ENCODE results near the gene TTLL11.
A peak's percentile ranks its signal among the peaks of the same experiment; 100 is the strongest.

Gene TTLL11

GRCh38 chr9:122109035-122109813 lies 16.1 kb upstream of the TTLL11 start:
- DNase-seq (ENCODE audit: low read depth in 2 of 2): no peak

- no peak for DNase-seq (ENCODE audit: low read depth in 2 of 2)
These were observed 14.2 kb upstream of the TTLL11 start for GRCh38 chr9:122107291-122107805.

- no peak for DNase-seq (ENCODE audit: low read depth in 2 of 2)
These were observed 13.5 kb upstream of the TTLL11 start for GRCh38 chr9:122106576-122106975.

GRCh38 chr9:122103985-122104384 lies 10.9 kb upstream of the TTLL11 start:
- no peak for DNase-seq (ENCODE audit: low read depth in 2 of 2)

- no peak for DNase-seq (ENCODE audit: low read depth in 2 of 2)
These were observed 9.0 kb upstream of the TTLL11 start for GRCh38 chr9:122102156-122102555.

DNA sequence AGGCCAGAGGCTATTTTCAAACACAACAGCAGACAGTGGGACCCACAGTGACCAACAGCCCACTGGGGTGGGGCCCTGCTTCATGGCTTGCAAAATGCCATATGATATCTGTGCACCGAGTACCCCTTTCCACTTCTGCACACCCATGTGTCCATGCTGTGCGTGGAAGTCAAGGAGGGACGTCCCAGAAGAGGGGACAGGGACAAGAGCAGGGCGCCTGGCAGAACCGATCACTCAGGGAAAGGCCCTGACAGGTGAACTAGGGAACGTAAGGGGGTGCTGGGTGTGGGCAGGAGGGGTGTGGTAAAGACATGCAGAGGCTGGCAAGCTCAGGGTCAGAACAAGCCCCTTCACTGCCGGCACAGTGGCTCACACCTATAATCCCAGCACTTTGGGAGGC lies 7.6 kb upstream of the TTLL11 start:
- no peak for DNase-seq (ENCODE audit: low read depth in 2 of 2)

GRCh38 chr9:122099271-122099869 lies 6.3 kb upstream of the TTLL11 start:
- DNase-seq (ENCODE audit: low read depth in 2 of 2): peak; percentile 45 to 68

DNA sequence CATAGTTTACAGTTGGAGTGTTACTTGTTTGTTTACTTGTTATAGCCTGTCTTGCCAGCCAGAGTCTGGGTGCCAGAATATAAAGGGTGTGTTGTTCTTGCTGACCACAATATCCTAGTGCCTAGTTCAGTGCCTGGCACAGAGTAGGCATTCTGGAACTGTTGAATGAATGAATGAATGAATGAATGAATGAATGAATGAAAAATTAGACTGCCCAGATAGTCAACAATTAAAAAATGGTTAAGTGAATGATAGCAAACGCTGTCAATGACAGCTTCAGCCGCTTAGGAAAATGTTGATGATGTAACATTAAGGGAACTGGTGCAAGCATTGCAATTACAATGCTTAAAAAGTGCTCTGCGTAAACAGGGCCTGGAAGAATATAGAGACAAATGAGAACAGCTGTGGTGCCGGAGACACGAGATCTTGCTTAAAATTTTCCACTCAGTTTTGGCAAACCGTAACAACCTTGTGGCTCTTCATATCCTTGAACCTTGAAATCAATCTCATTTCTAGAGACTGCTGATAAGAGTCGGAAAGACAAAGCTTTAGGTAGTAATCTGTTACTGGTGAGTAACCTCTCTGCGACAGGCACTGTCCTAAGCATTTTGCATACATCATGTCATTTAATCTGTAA lies 4.7 kb upstream of the TTLL11 start:
- DNase-seq (ENCODE audit: low read depth in 2 of 2): no peak

GRCh38 chr9:122096620-122097415 lies 3.7 kb upstream of the TTLL11 start:
- no peak for DNase-seq (ENCODE audit: low read depth in 2 of 2)

DNA sequence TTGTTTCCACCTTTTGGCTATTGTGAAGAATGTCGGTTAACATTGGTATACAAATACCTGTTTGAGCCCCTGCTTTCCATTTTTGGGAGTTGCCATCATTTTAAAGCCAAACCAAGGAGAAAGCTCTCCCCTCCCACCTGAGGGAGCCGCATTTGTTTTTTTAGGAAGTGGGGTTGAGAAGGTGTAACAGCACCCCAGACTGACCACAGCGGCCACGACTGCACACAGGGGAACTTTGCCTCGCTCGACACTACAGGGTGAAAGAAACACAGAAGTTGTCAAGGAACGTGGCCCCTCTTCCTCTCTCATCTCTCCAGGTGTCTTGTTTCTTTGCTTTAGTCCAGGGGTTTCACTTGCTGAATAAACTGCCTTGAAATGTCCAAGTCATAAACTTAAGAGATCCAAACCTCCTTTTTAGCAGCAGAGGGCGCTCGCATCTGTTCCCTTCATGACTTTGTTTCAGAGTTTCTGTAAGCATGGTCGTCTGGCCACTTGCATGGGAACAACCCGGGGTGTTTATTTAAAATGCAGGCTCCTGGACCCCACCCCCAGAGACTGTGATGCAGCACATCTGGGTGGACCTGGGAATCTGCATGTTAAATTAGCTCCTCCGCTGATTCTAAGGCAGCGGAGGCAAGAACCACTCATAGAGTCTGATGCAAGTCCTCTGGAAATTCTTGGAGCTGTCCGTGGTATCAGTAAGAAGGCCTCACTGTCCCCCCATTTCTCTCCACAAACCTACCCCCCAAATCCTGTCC lies 2.1 kb upstream of the TTLL11 start:
- DNase-seq (ENCODE audit: low read depth in 2 of 2): no peak

DNA sequence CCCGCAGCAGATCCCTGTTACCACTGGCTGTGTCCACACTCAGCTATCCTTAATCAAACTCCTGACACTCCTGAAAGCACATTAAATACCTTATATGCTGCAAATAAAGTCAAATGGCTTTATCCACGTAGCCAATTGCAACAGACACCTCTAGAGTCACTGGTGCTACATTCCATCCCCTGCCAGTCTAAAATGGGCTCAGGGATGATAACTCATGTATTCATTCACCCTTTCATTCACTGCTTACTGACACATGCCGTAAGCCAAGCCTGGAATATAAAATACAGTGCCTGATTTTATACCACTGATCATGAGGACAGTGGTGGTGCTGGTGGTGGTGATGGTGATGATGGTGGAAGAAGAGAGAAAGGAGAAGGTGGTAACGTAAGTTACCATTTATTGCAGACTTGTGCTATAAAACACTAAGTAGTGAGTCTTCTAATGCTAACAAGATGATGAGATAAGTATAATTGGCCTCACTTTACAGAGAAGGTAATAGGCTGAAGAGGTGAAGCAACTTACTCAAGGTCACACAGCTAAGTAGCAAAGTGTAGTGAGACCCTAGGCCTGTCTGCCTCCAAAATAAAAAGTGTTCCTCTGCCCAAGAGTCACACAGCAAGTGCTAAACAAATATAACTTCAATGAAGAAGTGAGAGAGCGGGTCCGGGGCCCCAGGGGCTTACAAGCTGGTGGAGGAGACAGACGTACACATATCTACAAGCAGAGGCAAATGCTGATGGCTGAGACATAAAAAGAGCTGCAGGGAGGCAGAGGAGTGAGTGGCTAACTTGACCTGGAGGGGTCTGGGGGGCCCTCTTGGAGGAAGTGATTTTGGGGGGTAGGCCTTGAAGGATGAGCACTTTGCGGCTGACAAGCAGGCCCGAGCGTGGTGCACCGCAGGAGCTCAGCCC lies 1.2 kb downstream of the TTLL11 start:
- no peak for DNase-seq (ENCODE audit: low read depth in 2 of 2)

GRCh38 chr9:122090981-122091380 lies 2.1 kb downstream of the TTLL11 start:
- DNase-seq (ENCODE audit: low read depth in 2 of 2): no peak

- DNase-seq (ENCODE audit: low read depth in 2 of 2): no peak
These were observed 2.7 kb downstream of the TTLL11 start for GRCh38 chr9:122090287-122090883.

GRCh38 chr9:122088880-122089706 lies 4.0 kb downstream of the TTLL11 start:
- DNase-seq (ENCODE audit: low read depth in 2 of 2): no peak

DNA sequence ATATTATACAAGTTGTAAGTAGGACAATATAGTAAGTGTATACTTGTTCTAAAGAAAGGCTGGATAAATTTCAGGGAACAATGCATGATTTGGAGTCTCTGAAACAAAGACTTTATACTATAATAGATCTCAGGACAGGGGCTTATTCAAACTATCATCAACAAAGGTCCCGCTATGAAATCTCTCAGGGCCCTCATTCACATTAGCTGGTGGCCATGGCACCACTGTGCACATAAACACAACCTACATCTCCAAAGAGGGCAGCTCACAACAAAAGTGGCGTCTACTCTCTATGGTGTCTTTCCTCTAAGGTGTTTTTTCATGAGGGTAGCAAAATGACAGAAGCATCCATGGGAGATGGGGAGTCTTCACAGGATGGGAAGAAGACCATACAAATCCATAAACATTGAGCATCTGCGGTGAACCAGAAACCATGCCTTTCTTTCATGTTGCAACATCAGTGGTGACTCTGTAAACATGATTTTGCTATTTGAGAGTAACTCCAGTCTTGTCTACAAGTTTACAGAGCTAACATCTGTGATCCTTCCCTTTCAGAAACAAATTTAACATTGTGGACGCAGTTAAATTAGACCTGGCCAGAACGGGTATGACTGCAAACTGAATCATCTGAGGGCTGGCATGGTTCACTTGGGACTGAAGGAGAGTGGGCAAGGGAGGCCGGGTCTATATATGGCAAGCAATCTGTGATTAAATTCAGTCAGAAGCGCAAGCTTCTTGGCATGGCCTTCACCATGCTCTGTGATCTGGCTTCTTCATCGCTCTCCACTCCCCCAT lies 5.5 kb downstream of the TTLL11 start:
- no peak for DNase-seq (ENCODE audit: low read depth in 2 of 2)

DNA sequence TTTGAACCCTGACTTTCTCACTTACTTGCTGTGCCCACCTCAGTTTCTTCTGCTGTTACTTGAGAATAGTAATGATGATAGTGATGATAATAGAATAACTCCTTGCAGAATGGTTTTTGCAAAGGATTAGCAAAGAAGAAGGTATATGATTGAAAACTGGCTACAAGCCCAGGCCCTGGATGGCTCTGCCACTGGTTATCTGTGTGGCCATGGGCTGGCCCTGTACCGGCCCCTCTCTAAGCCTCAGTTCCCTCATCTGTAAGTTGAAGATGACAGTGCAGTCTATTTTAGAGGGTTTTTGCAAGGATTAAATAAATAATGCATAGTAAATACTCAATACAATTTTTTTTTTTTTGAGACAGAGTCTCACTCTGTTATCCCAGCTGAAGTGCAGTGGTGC lies 6.2 kb downstream of the TTLL11 start:
- DNase-seq (ENCODE audit: low read depth in 2 of 2): no peak

DNA sequence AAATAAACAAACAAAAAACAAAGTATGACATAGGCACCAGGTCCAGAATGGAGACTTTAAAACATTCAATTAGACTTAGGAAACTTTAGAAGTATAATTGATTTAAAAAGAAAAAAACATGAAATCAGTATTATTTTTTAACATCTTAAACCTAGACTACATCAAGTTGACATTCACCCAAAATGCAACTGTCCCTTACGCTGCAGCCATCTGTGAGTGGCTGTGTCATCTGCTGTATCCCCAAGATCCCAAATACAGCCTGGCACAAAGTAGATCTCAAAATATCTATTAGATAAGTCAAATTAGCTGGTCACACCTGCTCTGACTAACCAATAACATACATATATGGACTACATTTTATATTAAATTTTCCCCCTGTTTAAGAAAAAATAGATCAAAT lies 7.8 kb downstream of the TTLL11 start:
- no peak for DNase-seq (ENCODE audit: low read depth in 2 of 2)

- no peak for DNase-seq (ENCODE audit: low read depth in 2 of 2)
These were observed 9.0 kb downstream of the TTLL11 start for GRCh38 chr9:122084026-122084675.

All from stimulated activated CD8-positive, alpha-beta memory T cell treated with anti-CD3 and anti-CD28 coated beads, Interleukin-7, amount 100 ng/mL, for 1 hour (primary cell).